ENCODE data around the gene REXO5. TPM values are rescaled to one million over a fixed set of nuclear protein-coding genes. Genes with fewer than 3 reads are reported as not detected.

REXO5 gene
- 2.9 to 6.9 TPM (median 4.0 TPM) in 3 replicates for total RNA-seq
- long read RNA-seq, partial matches to known transcripts = 0 of 3 reads
- long read RNA-seq, other reads (novel, unspliced or antisense) = 0 of 3 reads

GRCh38 chr16:20806168-20807050 is at the start of gene REXO5, which contains the start of gene ERI2:
Gene REXO5 (plus strand): TSS chr16:20806527. CDS start chr16:20806954, 427 bp downstream.
Gene ERI2 (minus strand): TSS chr16:20806472. CDS start chr16:20806430, 42 bp downstream.
- Mint-ChIP-seq H3K4me1 (ENCODE audit: low read depth) (peaks cover 12% of the 10 kb centered on the region), H3K27me3 (ENCODE audit: low read depth) (no peaks in the 10 kb centered on the region), H3K27ac (ENCODE audit: unreplicated experiment) (peak within 1 kb of the TSS; percentile 97), H3K4me3 (ENCODE audit: unreplicated experiment) (peak within 1 kb of the TSS; percentile 97), H3K36me3 (ENCODE audit: low read depth) (no peaks in the 10 kb centered on the region), H3K9me3 (ENCODE audit: low read depth) (no peaks in the 10 kb centered on the region)
- DNase-seq (ENCODE audit: low spot score) = peak; percentile 97
- TF ChIP-seq, protein P1, sequence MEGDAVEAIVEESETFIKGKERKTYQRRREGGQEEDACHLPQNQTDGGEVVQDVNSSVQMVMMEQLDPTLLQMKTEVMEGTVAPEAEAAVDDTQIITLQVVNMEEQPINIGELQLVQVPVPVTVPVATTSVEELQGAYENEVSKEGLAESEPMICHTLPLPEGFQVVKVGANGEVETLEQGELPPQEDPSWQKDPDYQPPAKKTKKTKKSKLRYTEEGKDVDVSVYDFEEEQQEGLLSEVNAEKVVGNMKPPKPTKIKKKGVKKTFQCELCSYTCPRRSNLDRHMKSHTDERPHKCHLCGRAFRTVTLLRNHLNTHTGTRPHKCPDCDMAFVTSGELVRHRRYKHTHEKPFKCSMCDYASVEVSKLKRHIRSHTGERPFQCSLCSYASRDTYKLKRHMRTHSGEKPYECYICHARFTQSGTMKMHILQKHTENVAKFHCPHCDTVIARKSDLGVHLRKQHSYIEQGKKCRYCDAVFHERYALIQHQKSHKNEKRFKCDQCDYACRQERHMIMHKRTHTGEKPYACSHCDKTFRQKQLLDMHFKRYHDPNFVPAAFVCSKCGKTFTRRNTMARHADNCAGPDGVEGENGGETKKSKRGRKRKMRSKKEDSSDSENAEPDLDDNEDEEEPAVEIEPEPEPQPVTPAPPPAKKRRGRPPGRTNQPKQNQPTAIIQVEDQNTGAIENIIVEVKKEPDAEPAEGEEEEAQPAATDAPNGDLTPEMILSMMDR (IDR thresholded peaks at IDR 0.05) = peak; percentile 79

DNA sequence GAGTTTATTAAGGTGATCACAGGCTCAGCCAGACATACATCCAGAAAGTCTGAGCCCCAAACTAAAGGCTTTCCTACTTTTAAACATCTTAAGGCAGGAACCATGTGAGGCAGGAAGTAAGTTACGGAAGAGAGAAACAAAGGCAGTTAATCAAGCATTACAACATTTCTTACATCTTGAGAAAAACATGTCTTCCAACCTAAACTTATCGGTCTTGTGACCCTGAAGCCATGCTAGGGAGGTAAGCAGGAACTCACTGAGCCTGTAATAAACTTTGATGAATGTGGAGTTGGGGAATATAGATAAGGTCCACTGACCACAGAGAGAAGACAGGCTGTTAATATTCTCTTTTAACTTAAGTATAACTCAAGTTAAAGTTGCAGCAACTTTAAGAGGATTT is 46.0 kb upstream of the REXO5 start:
- Mint-ChIP-seq H3K4me3 (ENCODE audit: unreplicated experiment) (no peak overlapping the region), H3K36me3 (ENCODE audit: low read depth) (no peaks in the 10 kb centered on the region), H3K27ac (ENCODE audit: unreplicated experiment) (no peak overlapping the region), H3K4me1 (ENCODE audit: low read depth) (peaks cover 12% of the 10 kb centered on the region), H3K27me3 (ENCODE audit: low read depth) (peaks cover 10% of the 10 kb centered on the region), H3K9me3 (ENCODE audit: low read depth) (peaks cover 8% of the 10 kb centered on the region)
- no peak for DNase-seq (ENCODE audit: low spot score)
- TF ChIP-seq, protein P1 (IDR thresholded peaks at IDR 0.05) = no peak

GRCh38 chr16:20761175-20761574 is 45.2 kb upstream of the REXO5 start:
- Mint-ChIP-seq H3K4me3 (ENCODE audit: unreplicated experiment) (no peak overlapping the region), H3K4me1 (ENCODE audit: low read depth) (peaks cover 12% of the 10 kb centered on the region), H3K27me3 (ENCODE audit: low read depth) (peaks cover 13% of the 10 kb centered on the region), H3K27ac (ENCODE audit: unreplicated experiment) (no peak overlapping the region), H3K36me3 (ENCODE audit: low read depth) (no peaks in the 10 kb centered on the region), H3K9me3 (ENCODE audit: low read depth) (peaks cover 8% of the 10 kb centered on the region)
- DNase-seq (ENCODE audit: low spot score) = no peak
- TF ChIP-seq, protein P1 (IDR thresholded peaks at IDR 0.05) = no peak

- TF ChIP-seq, protein P1 (IDR thresholded peaks at IDR 0.05) = no peak
- Mint-ChIP-seq H3K9me3 (ENCODE audit: low read depth) (peaks cover 8% of the 10 kb centered on the region), H3K27ac (ENCODE audit: unreplicated experiment) (no peak overlapping the region), H3K36me3 (ENCODE audit: low read depth) (no peaks in the 10 kb centered on the region), H3K4me1 (ENCODE audit: low read depth) (peaks cover 12% of the 10 kb centered on the region), H3K4me3 (ENCODE audit: unreplicated experiment) (no peak overlapping the region), H3K27me3 (ENCODE audit: low read depth) (peaks cover 13% of the 10 kb centered on the region)
- no peak for DNase-seq (ENCODE audit: low spot score)
These were observed 43.8 kb upstream of the REXO5 start for GRCh38 chr16:20762404-20763123.
